ENCODE results near the gene DPM1.

DPM1 gene

DNA sequence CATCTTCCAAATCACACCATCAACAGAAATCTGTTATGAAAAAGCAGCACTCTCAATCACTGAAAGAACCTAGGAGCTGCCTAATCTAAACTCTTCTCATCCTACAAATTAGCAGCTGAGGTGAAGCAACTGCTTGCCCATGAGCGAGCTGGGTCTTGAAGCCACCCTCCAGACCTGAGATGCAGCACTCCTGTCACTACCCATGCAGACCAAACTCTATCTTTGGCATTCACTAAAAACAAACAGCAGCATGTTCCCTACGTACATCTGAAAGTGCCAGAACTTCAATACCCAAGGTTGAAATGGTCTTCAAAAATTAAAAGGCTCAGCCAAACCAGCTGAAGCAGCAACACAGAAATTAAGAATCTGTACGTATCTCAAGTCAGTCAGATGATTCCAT is 41.4 kb downstream of the DPM1 start:
- TF ChIP-seq, protein P1, sequence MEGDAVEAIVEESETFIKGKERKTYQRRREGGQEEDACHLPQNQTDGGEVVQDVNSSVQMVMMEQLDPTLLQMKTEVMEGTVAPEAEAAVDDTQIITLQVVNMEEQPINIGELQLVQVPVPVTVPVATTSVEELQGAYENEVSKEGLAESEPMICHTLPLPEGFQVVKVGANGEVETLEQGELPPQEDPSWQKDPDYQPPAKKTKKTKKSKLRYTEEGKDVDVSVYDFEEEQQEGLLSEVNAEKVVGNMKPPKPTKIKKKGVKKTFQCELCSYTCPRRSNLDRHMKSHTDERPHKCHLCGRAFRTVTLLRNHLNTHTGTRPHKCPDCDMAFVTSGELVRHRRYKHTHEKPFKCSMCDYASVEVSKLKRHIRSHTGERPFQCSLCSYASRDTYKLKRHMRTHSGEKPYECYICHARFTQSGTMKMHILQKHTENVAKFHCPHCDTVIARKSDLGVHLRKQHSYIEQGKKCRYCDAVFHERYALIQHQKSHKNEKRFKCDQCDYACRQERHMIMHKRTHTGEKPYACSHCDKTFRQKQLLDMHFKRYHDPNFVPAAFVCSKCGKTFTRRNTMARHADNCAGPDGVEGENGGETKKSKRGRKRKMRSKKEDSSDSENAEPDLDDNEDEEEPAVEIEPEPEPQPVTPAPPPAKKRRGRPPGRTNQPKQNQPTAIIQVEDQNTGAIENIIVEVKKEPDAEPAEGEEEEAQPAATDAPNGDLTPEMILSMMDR (IDR thresholded peaks at IDR 0.05; ENCODE audit: low read depth, low read length), result no peak
- H3K4me3 ChIP-seq (ENCODE audit: low read depth, low read length), result no peak overlapping the region
- in situ Hi-C loops (cut with HindIII; ENCODE audit: low sequenced_read_pairs), result no loop called here
- no peak for DNase-seq (ENCODE audit: low read depth, low spot score)

DNA sequence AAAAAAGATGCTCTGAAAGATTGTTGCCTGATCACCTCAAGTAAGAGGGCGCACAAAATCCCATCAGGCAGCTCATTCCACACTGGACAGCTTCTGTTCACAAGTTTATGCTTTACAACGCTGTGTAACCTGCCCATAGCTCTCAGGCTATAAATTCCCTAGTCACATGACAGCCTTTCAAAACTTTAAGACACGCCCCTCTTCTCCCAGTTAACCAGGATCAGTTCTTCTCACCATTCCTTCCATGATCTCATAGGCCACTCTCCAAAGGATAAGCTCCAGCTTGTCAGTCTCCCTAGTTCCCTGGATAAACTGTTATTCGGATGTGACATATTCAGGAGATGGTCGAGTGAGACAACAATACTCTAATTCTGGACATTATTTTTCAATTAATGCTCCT is 42.1 kb downstream of the DPM1 start:
- TF ChIP-seq, protein P1 (IDR thresholded peaks at IDR 0.05; ENCODE audit: low read depth, low read length), result no peak
- H3K4me3 ChIP-seq (ENCODE audit: low read depth, low read length), result no peak overlapping the region
- DNase-seq (ENCODE audit: low read depth, low spot score), result no peak
- in situ Hi-C loops (cut with HindIII; ENCODE audit: low sequenced_read_pairs), result no loop called here

DNA sequence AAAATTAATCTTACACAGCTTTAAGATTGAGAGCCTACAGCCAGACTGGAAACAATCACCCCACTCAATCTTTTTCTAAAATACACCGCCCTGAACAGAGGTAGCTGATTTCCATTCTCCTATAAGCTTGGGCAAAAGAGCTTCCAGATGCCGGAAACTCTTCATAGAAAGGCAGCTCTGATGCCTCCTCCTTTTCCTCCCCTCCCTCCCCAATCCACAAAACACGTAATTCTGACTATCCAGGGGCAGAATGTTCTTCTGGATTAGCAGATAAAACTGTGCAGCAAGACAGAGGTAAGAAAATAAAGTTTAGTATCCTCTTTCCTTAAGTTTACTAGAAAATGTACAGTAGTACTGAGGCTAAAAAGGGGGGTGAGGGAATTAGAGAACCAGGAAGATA is 42.9 kb downstream of the DPM1 start:
- H3K4me3 ChIP-seq (ENCODE audit: low read depth, low read length), result no peak overlapping the region
- DNase-seq (ENCODE audit: low read depth, low spot score), result no peak
- TF ChIP-seq, protein P1 (IDR thresholded peaks at IDR 0.05; ENCODE audit: low read depth, low read length), result no peak
- in situ Hi-C loops (cut with HindIII; ENCODE audit: low sequenced_read_pairs), result no loop called here

DNA sequence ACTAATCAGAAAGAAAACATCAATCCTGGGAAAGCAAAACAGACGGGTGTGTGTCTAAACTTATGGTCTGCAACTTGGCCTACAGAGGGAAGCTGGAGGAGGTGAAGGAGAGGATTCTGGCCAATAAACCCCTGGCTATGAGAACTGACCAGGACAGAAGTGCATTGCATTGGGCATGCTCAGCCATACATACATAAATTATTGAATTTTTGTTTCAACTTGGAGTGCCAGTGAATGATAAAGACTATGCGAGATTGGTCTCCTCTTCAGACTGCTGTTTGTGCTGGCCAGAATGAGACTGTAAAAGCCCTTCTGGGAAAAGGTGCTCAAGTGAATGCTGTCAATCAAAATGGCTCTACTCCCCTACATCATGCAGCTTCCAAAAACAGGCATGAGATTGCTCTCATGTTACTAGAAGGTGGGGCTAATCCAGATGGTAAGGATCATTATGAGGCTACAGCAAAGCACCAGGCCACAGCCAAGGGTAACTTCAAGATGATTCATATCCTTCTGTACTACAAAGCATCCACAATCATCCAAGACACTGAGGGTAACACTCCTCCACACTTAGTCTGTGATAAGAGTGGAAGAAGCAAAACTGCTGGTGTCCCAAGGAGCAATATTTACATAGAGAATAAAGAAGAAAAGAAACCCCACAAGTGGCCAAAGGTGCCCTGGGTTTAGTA is 44.5 kb downstream of the DPM1 start:
- in situ Hi-C loops (cut with HindIII; ENCODE audit: low sequenced_read_pairs), result no loop called here
- DNase-seq (ENCODE audit: low read depth, low spot score), result peak; percentile 65

DNA sequence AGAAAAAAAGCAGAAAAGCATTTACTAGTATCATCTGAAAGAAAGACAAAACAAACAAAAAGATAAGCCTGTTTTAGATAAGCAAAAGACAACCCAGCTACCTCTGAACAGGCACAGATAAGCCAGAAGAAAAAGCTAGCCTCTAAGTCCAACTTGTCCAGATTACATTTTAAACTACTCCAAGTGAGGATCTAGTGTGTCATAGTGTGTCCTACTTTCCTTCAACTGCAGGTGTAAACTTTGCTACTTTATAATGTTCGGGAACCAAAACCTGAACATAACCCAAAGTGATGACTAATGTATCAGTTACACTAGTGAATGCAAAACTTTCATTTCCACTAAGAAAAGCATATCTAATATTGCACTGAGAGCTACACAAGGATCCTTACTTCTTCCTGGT is 46.6 kb downstream of the DPM1 start:
- in situ Hi-C loops (cut with HindIII; ENCODE audit: low sequenced_read_pairs), result no loop called here
- TF ChIP-seq, protein P1 (IDR thresholded peaks at IDR 0.05; ENCODE audit: low read depth, low read length), result no peak
- no peak for DNase-seq (ENCODE audit: low read depth, low spot score)
- no peak overlapping the region for H3K4me3 ChIP-seq (ENCODE audit: low read depth, low read length)

More for the DNA sequence above, 44.5 kb downstream of the DPM1 start:
- H3K4me3 ChIP-seq (ENCODE audit: low read depth, low read length), result no peak overlapping the region
- TF ChIP-seq, protein P1 (IDR thresholded peaks at IDR 0.05; ENCODE audit: low read depth, low read length), result no peak

DNA sequence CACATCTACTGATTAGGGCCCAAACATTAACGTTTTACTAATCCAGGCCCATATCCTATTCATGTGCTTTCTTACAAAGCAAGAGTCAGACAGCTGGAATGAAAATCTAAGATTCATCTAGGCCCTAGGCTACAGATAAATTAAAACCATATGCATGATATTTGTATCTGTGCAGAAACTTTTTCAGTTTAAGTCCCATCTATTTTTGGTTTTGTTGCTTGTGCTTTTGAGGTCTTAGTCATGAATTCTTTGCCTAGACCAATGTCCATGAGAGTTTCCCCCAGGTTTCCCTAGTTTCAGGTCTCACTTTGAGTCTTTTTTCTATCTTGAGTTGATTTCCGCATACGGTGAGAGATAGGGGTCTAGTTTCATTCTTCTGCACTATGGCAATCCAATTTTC is 47.3 kb downstream of the DPM1 start:
- peak; percentile 55 for DNase-seq (ENCODE audit: low read depth, low spot score)
- TF ChIP-seq, protein P1 (IDR thresholded peaks at IDR 0.05; ENCODE audit: low read depth, low read length), result no peak
- in situ Hi-C loops (cut with HindIII; ENCODE audit: low sequenced_read_pairs), result no loop called here
- H3K4me3 ChIP-seq (ENCODE audit: low read depth, low read length), result no peak overlapping the region
